Duodenal mucosa (tissue), 2 donors: ENCODE results near the gene ERGIC1.

Experiments used
- H3K27ac ChIP-seq: one replicate; pipeline ENCODE4 v1.7.0; 2013; ENCODE audit warnings: low read depth, low read length
- H3K27me3 ChIP-seq, 2 donors: one replicate each; pipeline ENCODE4 v1.7.0; 2013; ENCODE audit warnings: low read length in 2 of 2, control low read depth in 1 of 2; ENCODE audit not compliant: insufficient read depth in 2 of 2, control insufficient read depth in 1 of 2
- H3K36me3 ChIP-seq, 2 donors: one replicate each; pipeline ENCODE4 v1.7.0; 2013; ENCODE audit warnings: low read length in 2 of 2, control low read depth in 1 of 2; ENCODE audit not compliant: insufficient read depth in 2 of 2, control insufficient read depth in 1 of 2
- H3K4me1 ChIP-seq, 2 donors: one replicate each; pipeline ENCODE4 v1.7.0; 2013; ENCODE audit warnings: low read length in 2 of 2, control low read depth in 1 of 2; ENCODE audit not compliant: insufficient read depth in 2 of 2, control insufficient read depth in 1 of 2
- H3K4me3 ChIP-seq, 2 donors: one replicate each; pipeline ENCODE4 v1.7.0; 2013; ENCODE audit warnings: low read length in 2 of 2, low read depth in 1 of 2
- H3K9ac ChIP-seq, 2 donors: one replicate each; pipeline ENCODE4 v1.7.0; 2013; ENCODE audit warnings: low read length in 2 of 2, low read depth in 1 of 2
- H3K9me3 ChIP-seq, 2 donors: one replicate each; pipeline ENCODE4 v1.7.0; 2013; ENCODE audit warnings: low read length in 2 of 2, control low read depth in 1 of 2; ENCODE audit not compliant: control insufficient read depth in 1 of 2

The ERGIC1 gene

DNA sequence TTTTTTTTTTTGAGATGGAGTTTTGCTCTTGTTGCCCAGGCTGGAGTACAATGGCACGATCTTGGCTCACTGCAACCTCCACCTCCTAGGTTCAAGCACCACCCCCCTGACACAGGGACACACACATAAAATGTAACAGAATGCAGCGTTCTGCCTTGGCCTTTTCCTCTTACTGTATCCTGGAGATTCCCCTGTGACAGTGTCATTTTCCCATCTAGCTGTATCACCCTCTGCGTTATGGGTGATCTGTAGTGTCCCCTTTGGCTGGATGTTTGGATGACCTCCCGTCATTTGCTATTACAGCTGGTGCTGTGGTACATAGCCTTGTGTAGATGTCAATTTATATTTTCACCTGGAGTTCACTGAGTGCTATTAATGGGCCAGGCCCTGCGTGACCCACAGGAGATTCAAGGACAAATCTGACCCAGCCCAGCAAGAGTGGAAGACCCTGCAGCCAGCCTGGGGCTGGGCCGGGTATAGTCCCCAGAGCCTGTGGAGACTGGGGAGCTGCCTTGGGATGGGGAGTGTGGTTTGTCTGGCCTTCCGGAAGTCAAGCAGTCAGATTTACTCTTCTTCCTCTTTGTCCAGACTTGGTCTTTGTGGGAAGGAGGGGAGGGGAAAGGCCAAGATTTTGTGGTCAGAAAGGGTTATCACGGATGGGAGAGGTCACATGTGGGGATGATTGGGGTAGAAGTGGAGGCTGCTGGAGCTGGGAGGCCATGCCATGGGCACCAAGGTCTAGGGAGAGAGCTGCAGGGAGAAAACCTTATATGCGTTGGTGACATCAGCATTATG lies 43.6 kb downstream of the ERGIC1 start:
- Histone ChIP-seq H3K27me3 (no peaks in the 10 kb centered on the region), H3K4me3 (no peak overlapping the region), H3K4me1 (peaks cover 0 to 5% of the 10 kb centered on the region in 2 donors), H3K36me3 (peaks cover 0 to 6% of the 10 kb centered on the region in 2 donors), H3K9ac (no peak overlapping the region), H3K9me3 (no peaks in the 10 kb centered on the region), H3K27ac (no peak overlapping the region)

DNA sequence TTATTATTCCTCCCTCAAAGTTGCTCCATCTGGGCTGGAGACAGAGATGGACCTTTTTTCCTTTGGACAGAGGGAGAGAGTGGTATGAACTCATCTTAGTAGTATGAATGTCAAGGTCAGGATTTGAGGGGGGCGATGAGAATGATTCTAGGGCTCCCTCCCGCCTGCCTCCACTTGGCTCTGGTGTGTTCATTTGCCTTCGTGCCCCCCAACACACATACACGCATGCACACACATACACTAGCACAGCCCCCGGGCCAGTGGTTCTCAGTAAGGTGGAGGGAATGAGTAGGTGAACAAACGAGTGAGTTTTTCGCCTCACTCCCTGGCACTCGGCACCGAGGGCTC lies 44.5 kb downstream of the ERGIC1 start:
- Histone ChIP-seq H3K9me3 (no peaks in the 10 kb centered on the region), H3K27me3 (no peaks in the 10 kb centered on the region), H3K36me3 (peaks cover 0 to 9% of the 10 kb centered on the region in 2 donors), H3K9ac (no peak overlapping the region), H3K4me1 (peaks cover 0 to 5% of the 10 kb centered on the region in 2 donors), H3K4me3 (no peak overlapping the region), H3K27ac (no peak overlapping the region)

DNA sequence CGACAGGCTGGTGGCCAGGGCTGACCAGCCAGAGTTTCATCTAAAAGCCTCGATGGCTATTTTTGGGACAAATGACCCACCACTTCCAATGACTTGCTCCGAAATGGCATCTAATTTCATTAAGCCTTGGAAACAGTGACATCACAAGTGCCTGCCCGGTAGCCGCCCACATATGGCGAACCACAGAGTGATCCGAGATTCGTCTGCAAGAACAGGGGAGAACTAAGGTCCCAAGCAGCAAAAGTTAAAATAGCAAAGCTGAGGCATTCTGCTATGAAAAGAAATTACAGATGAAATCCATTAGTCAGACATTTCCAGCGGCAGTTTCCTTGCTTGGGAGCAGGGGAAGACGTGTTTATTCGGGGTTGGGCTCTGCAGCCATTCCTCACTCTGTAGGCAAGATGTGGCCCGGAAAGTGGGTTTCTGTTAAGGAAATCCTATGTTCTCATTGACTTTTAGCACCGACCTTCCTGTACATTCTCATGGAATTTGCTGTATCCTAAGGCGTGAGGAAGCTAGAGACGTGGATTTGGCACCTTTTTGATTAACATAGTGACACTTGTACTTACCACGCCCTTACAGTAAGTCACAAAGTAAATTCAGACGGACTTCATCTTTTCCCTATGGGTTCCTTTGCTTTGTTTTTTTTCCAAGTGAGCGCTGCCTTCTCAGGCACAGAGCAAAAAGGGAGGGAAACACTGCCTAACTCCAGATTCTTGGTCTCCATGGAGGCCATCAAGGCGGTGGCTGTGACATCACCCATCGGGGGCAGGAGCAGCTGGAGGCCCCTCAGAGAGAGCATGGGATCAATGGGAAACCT lies 45.1 kb downstream of the ERGIC1 start:
- Histone ChIP-seq H3K9me3 (no peaks in the 10 kb centered on the region), H3K27ac (peak overlapping the region; percentile 1), H3K4me1 (peaks cover 0 to 5% of the 10 kb centered on the region in 2 donors), H3K4me3 (no peak overlapping the region), H3K27me3 (no peaks in the 10 kb centered on the region), H3K36me3 (peaks cover 0 to 9% of the 10 kb centered on the region in 2 donors), H3K9ac (no peak overlapping the region)

DNA sequence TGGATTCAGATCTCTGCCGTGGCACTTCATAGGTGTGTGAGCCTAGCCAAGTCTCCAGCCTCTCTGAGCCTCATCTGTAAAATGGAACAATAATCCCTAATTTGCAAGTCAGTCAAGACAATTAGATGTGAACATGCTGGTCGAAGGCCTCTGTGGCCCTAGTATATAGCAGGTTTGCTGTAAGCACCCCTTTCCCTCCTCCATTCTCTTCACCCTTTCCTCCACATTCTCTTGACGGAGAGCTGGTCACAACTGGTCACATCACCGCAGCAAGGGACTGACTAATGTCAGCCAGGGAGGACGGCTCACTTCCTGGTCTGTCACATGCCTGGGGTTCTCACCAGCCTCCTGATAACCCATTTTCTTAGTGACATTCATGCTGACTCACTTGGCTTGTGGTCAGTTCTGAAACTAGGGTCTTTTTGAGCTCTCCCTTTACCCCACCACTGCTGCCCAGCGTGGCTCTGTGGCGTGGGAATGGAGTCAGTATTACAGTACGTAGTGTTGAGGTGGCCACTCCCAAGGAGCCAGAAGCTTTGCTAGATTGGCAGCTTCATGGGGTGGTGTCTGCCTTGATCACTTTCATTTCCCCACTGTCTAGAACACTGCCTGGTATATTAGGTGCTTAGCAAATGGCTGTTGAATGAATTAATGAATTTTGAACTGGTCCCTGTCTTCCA lies 47.8 kb downstream of the ERGIC1 start:
- Histone ChIP-seq H3K27me3 (no peaks in the 10 kb centered on the region), H3K27ac (no peak overlapping the region), H3K9me3 (no peaks in the 10 kb centered on the region), H3K4me3 (no peak overlapping the region), H3K4me1 (peaks cover 0 to 5% of the 10 kb centered on the region in 2 donors), H3K9ac (no peak overlapping the region), H3K36me3 (peaks cover 0 to 14% of the 10 kb centered on the region in 2 donors)

DNA sequence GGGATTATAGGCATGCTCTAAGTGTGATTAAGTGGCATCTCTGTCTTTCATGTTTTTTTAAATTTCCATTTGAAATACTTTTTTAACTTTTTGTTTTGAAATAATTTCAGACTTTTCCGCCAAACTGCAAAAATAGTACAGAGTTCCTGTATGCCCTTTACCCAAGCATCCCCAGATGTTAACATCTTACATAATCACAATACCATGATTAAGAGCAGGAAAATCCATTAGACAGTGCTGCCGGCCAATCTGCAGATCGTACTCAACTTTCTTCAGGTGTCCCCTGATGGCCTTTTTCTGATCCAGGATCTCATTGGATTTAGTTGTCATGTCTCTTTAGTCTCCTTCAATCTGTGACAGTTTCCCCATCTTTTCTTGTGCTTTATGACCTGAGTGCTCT lies 49.0 kb downstream of the ERGIC1 start:
- Histone ChIP-seq H3K9ac (no peak overlapping the region), H3K36me3 (peaks cover 0 to 22% of the 10 kb centered on the region in 2 donors), H3K27me3 (no peaks in the 10 kb centered on the region), H3K4me1 (peaks cover 0 to 5% of the 10 kb centered on the region in 2 donors), H3K9me3 (no peaks in the 10 kb centered on the region), H3K4me3 (no peak overlapping the region), H3K27ac (no peak overlapping the region)

DNA sequence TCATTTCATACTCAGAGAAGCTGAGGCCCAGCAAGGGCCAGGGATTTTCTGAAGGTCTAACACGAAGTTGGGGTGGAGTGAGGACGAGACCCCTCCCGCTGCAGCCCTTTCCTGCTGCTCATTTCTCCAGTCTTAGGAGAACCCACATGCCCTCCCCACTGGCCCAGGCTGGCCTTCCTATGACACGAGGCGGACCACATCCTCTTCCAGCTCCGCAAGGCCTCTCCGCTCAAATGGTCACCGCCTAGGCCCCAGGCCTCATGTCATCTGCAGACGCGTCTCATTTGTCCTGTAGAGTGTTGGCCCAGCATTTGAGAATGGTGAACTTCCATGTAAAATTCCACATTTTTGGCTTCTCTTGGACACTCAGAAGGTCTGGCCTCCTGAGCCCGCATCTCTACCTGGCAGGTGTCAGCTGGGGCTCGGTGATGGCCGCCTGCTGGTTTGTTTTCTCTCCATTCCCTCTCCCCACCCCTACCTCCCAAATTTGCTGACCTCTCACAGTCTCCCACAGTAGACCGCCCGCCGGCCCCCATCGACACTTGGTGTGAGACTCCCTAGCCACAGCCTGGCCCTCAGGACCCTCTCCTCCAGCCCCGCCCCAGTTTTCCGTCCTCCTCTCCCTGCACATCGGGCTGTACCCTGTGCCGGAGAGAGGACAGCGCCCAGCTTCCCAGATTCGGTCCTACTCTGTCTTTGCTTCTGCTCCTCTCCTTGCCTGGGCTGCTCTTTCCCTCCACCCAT lies 51.7 kb downstream of the ERGIC1 start:
- no peak overlapping the region for H3K9ac ChIP-seq
- H3K9me3 ChIP-seq = no peaks in the 10 kb centered on the region
- H3K36me3 ChIP-seq = peaks cover 0 to 41% of the 10 kb centered on the region in 2 donors
- no peak overlapping the region for H3K4me3 ChIP-seq
- peaks cover 0 to 5% of the 10 kb centered on the region in 2 donors for H3K4me1 ChIP-seq
- H3K27ac ChIP-seq = no peak overlapping the region
- H3K27me3 ChIP-seq = no peaks in the 10 kb centered on the region

DNA sequence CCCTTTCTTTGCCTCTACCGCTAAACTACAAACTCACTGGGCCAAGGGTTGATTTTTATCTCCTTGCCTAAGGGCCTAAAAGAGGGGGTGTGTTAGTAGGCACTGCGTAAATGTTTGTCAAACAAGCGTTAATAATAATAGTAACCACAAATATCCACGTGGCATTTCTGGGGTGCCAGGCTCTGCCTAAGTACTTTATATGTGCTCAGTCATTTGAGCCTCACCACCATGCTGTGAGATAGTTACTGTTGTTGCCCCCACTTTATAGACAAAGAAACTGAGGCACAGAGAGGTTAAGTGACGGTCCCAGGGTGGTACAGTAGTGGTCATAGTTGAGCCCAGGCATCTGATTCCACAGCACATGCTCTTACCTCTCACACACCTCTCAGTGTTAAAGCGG lies 52.4 kb downstream of the ERGIC1 start:
- peaks cover 0 to 4% of the 10 kb centered on the region in 2 donors for H3K4me1 ChIP-seq
- no peaks in the 10 kb centered on the region for H3K9me3 ChIP-seq
- peaks cover 0 to 45% of the 10 kb centered on the region in 2 donors for H3K36me3 ChIP-seq
- H3K9ac ChIP-seq = peak overlapping the region in 1 of 2 donors; percentile 5
- no peaks in the 10 kb centered on the region for H3K27me3 ChIP-seq
- no peak overlapping the region for H3K4me3 ChIP-seq
- H3K27ac ChIP-seq = no peak overlapping the region

DNA sequence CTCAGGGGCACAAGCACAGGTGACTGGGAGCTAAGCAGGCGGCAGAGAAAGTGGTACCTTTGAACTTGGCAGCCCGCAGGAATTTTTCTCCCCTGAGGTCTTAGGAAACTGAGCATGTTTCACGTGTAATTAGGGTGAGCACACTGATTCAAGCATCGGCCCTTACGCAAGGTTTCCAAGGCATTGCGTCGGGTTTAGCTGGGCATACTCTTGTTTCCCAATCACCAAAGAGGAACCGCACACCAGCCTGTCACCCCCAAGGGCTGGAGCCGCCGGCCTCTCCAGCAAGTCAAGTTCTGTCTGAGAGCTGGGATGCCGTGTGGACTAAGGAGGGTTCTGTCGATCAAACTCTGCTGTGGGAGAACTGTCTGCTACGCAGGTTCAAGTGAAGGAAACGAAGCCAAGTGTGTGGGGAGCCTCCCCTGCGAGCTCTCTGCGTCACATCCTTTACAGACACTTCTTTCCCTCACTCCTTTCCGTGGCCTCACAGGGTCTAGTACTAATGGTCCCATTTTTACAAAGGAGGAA lies 53.0 kb downstream of the ERGIC1 start:
- Histone ChIP-seq H3K9ac (peak overlapping the region in 1 of 2 donors; percentile 5), H3K27ac (peak overlapping the region; percentile 22), H3K9me3 (no peaks in the 10 kb centered on the region), H3K27me3 (no peaks in the 10 kb centered on the region), H3K4me1 (no peaks in the 10 kb centered on the region), H3K4me3 (no peak overlapping the region), H3K36me3 (peaks cover 0 to 45% of the 10 kb centered on the region in 2 donors)

DNA sequence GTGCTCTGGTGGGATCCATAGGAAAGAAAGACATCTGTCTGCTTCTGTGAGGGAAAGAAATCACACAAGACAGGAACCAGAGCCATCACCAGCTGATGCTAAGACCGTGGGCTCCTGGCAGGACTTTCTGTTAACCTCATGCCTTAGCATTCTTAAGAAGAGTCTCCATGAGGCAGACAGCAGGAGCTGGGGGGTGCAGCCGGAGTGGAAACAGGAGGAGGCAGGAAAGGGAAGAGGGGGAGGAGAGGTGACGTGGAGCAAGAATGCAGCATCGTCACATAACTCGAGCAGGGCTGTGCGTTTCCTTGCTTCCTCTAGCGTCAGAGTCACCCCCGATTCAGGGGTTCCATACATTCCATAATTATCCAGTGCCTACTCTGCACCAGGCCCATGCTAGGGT lies 53.6 kb downstream of the ERGIC1 start:
- Histone ChIP-seq H3K9ac (no peak overlapping the region), H3K4me3 (no peak overlapping the region), H3K27ac (no peak overlapping the region), H3K27me3 (no peaks in the 10 kb centered on the region), H3K9me3 (no peaks in the 10 kb centered on the region), H3K36me3 (peaks cover 0 to 42% of the 10 kb centered on the region in 2 donors), H3K4me1 (no peaks in the 10 kb centered on the region)
